GM12865 (cell line): ENCODE data around the gene PILRB.

Experiments
- DNase-seq: peaks from one replicate; pipeline ENCODE4 v3.0.0; 2010; ENCODE audit warnings: low read depth
- H3K4me3 ChIP-seq: 2 replicates; pipeline ENCODE4 v1.5.1; 2011; ENCODE audit warnings: mild to moderate bottlenecking, low read depth, low read length, control low read depth
- CTCF ChIP-seq: IDR thresholded peaks from 2 replicates; pipeline ENCODE4 v1.5.1; 2011; ENCODE audit warnings: low read length, control low read depth, low read depth, inconsistent platforms; ENCODE audit not compliant: insufficient read depth; ENCODE audit errors: missing control alignments

PILRB gene

DNA sequence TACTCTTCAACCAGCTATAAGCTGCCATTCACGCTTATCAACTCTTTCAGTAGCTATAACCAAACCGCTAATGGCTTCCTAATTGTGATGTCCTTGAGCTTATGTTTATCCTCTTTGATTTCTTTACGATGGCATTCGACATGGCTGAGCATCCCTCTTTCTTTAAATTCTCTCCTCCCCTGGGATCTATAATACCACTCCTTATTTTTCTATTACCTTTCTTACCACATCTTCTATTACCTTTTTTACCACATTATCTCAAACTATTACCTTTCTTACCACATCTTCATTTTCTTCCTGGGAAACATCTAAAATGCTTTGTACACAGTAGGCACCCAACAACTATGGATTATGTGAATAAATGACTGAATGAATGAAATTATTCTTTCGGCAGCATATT lies 57.5 kb downstream of the PILRB start:
- TF ChIP-seq CTCF = no peak
- no peak overlapping the region for H3K4me3 ChIP-seq
- no peak for DNase-seq
